ENCODE measurements around the gene FAM168B. TPM values are rescaled to one million over a fixed set of nuclear protein-coding genes. Genes with fewer than 3 reads are reported as not detected.
A peak's percentile ranks its signal among the peaks of the same experiment; 100 is the strongest.
"Not testable (repeated sequence)": the region's sequence is repeated elsewhere in the genome, so short reads cannot be mapped to it uniquely, and the experiment has no call there.

The FAM168B gene
- total RNA-seq, 1 donor from 2014 or later, result 214 TPM

GRCh38 chr2:131093696-131094462 lies 619 bp upstream of the FAM168B start:
- no peaks in the 10 kb centered on the region for H3K36me3 ChIP-seq (ENCODE audit: control insufficient read depth, insufficient read depth, low read length)
- FAIRE-seq (no peak), DNase-seq (ENCODE audit: low read depth) (no peak)
- peak overlapping the region; percentile 68 for H3K4me3 ChIP-seq (ENCODE audit: low read depth, low read length)
- H3K27me3 ChIP-seq (ENCODE audit: control insufficient read depth, insufficient read depth, low read length), result no peaks in the 10 kb centered on the region
- TF ChIP-seq, protein P1, sequence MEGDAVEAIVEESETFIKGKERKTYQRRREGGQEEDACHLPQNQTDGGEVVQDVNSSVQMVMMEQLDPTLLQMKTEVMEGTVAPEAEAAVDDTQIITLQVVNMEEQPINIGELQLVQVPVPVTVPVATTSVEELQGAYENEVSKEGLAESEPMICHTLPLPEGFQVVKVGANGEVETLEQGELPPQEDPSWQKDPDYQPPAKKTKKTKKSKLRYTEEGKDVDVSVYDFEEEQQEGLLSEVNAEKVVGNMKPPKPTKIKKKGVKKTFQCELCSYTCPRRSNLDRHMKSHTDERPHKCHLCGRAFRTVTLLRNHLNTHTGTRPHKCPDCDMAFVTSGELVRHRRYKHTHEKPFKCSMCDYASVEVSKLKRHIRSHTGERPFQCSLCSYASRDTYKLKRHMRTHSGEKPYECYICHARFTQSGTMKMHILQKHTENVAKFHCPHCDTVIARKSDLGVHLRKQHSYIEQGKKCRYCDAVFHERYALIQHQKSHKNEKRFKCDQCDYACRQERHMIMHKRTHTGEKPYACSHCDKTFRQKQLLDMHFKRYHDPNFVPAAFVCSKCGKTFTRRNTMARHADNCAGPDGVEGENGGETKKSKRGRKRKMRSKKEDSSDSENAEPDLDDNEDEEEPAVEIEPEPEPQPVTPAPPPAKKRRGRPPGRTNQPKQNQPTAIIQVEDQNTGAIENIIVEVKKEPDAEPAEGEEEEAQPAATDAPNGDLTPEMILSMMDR (IDR thresholded peaks at IDR 0.05; ENCODE audit: insufficient read depth, low read length, severe bottlenecking), result no peak

- FAIRE-seq, result no peak
- TF ChIP-seq, protein P1 (IDR thresholded peaks at IDR 0.05; ENCODE audit: insufficient read depth, low read length, severe bottlenecking), result no peak
- peak; percentile 8 for DNase-seq (ENCODE audit: low read depth)
These were observed 728 bp downstream of the FAM168B start for GRCh38 chr2:131092458-131093005.

DNA sequence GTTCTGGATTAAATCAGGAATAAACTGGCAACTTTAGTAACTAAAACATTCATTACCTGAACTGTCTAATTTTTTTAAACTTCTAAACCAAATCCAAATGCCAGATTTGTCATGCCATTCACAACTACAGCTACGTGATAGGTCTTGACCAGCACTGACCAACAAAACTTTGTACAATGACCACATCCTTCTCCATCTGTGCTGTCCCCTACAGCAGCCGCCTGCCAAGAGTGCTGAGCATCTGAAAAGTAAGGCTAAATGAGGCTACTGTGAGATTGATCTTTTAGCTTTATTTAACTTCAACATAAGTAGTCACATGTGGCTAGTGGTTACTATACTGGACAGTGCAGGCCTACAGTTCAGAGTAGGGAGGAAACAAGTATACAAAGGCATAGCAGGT lies 7.6 kb downstream of the FAM168B start:
- H3K27me3 ChIP-seq (ENCODE audit: control insufficient read depth, insufficient read depth, low read length), result no peaks in the 10 kb centered on the region
- peaks cover 15% of the 10 kb centered on the region for H3K36me3 ChIP-seq (ENCODE audit: control insufficient read depth, insufficient read depth, low read length)
- FAIRE-seq (no peak), DNase-seq (ENCODE audit: low read depth) (no peak)
- TF ChIP-seq, protein P1 (IDR thresholded peaks at IDR 0.05; ENCODE audit: insufficient read depth, low read length, severe bottlenecking), result no peak
- no peak overlapping the region for H3K4me3 ChIP-seq (ENCODE audit: low read depth, low read length)

More at GRCh38 chr2:131092458-131093005, 728 bp downstream of the FAM168B start:
- H3K27me3 ChIP-seq (ENCODE audit: control insufficient read depth, insufficient read depth, low read length), result no peaks in the 10 kb centered on the region
- peak overlapping the region; percentile 68 for H3K4me3 ChIP-seq (ENCODE audit: low read depth, low read length)
- H3K36me3 ChIP-seq (ENCODE audit: control insufficient read depth, insufficient read depth, low read length), result peaks cover 3% of the 10 kb centered on the region

DNA sequence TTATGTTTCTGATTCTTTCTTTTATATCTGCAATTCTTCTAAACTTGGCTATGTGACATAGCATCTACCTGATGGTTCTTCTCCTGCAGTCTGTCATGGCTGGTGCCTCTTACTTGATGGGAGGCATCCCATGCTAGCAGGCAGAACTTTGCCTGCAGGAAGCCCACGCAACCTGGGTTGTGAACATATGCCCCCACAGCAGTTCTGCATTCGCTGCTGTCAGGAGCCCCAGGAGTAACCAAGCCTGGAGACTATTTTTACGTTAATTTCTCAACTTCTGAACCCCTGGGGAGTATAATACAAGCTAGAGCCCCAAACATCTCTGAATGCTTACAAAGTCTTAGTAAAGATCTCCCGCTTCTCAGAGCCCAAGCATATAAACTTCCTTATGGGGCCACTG lies 12.1 kb downstream of the FAM168B start:
- Histone ChIP-seq H3K4me3 (ENCODE audit: low read depth, low read length) (no peak overlapping the region), H3K36me3 (ENCODE audit: control insufficient read depth, insufficient read depth, low read length) (peaks cover 17% of the 10 kb centered on the region), H3K27me3 (ENCODE audit: control insufficient read depth, insufficient read depth, low read length) (no peaks in the 10 kb centered on the region)
- DNase-seq (ENCODE audit: low read depth), result no peak
- no peak for FAIRE-seq
- TF ChIP-seq, protein P1 (IDR thresholded peaks at IDR 0.05; ENCODE audit: insufficient read depth, low read length, severe bottlenecking), result no peak

GRCh38 chr2:131079931-131080330 lies 13.3 kb downstream of the FAM168B start:
- H3K4me3 ChIP-seq (ENCODE audit: low read depth, low read length); FAIRE-seq; H3K27me3 ChIP-seq (ENCODE audit: control insufficient read depth, insufficient read depth, low read length); DNase-seq (ENCODE audit: low read depth): not testable (repeated sequence)
- H3K36me3 ChIP-seq (ENCODE audit: control insufficient read depth, insufficient read depth, low read length), result peaks cover 19% of the 10 kb centered on the region

- H3K27me3 ChIP-seq (ENCODE audit: control insufficient read depth, insufficient read depth, low read length), result no peaks in the 10 kb centered on the region
- H3K4me3 ChIP-seq (ENCODE audit: low read depth, low read length), result no peak overlapping the region
- FAIRE-seq (no peak), DNase-seq (ENCODE audit: low read depth) (no peak)
- TF ChIP-seq, protein P1 (IDR thresholded peaks at IDR 0.05; ENCODE audit: insufficient read depth, low read length, severe bottlenecking), result no peak
- peaks cover 20% of the 10 kb centered on the region for H3K36me3 ChIP-seq (ENCODE audit: control insufficient read depth, insufficient read depth, low read length)
These were observed 15.3 kb downstream of the FAM168B start for GRCh38 chr2:131077966-131078365.

All from bronchial epithelial cell (primary cell).